Renal cortical epithelial cell (primary cell): ENCODE measurements around the gene SLC35E1. TPM values are rescaled to one million over a fixed set of nuclear protein-coding genes. Genes with fewer than 3 reads are reported as not detected.
"Not testable (repeated sequence)": the region's sequence is repeated elsewhere in the genome, so short reads cannot be mapped to it uniquely, and the experiment has no call there.

Experiments used
- DNase-seq: peaks from one replicate; pipeline ENCODE4 v3.0.0-alpha.2; 2011; ENCODE audit warnings: low read depth
- total RNA-seq: library from RNA; depleted of rRNA; stranded (reverse); fragments of >200 nt; gene quantifications from 2 replicates; pipeline ENCODE4 v1.2.3, GENCODE V29; 2014

Gene SLC35E1
- total RNA-seq, 1 donor from 2014 or later: 58.0 TPM

DNA sequence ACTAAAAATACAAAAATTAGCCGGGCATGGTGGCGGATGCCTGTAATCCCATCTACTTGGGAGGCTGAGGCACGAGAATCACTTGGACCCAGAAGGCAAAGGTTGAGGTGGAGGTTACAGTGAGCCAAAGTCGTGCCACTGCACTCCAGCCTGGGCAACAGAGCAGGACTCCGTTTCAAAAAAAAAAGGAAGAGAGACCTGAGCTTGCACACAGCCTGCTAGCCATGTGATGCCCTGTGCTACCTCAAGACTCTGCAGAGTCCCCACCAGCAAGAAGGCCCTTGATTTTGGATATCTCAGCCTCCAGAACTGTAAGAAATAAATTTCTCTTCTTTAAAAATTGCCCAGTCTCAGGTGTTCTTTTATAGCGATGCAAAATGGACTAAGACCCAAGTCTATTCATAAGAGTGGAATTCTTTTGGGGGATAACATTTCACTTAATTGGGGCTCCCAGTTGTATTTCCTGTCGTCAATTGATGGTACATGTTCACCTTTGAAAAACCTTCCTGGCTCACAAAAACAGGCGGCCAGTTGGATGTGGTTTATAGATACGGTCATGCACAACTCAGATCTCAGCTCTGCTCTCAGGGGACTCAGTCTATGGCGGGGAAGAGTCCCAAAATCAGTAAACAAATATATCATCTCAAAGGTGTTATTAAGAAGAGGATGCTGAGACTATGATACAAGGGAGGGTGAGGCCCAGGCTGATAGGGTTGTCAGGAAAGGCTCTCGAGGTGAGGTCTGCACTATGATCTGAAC lies 27.6 kb downstream of the SLC35E1 start:
- DNase-seq: no peak

DNA sequence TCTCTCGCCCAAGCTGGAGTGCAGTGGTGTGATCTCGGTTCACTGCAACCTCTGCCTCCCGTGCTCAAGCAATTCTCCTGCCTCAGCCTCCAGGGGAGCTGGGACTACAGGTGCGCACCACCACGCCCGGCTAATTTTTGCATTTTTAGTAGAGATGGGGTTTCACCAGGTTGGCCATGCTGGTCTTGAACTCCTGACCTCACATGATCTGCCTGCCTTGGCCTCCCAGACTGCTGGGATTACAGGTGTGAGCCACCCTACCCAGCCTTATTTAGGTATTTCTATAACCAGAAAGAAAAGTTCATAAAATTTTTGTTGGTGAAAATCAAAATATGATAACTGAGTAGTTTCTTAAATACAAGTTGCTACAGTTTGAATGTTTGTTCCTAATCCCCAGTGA lies 28.5 kb downstream of the SLC35E1 start:
- DNase-seq: not testable (repeated sequence)

DNA sequence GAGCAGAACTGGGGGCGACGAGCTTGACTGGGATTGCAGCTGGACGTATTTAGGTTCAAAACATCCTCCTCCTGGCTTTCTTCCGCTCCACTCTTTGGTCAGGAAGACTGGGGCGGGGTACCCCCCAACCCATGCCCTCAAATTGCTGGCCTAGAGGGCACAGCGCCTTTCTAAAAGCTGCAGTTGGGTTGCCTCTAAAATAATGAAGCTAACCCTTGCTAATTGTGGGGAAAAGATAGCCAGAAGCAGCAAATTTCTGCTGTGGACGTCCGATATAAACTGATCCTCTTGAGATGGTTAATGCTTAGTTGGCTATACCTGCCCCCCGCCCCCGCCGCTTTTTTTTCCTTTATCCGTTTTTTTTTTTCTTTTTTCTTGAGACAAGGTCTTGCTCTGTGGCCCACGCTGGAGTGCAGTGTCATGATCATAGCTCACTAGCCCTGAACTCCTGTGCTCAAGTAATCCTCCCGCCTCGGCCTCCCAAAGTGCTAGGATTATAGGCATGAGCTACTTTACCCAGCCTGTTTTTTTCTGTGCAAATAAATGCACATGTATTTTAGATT lies 29.2 kb downstream of the SLC35E1 start:
- no peak for DNase-seq

DNA sequence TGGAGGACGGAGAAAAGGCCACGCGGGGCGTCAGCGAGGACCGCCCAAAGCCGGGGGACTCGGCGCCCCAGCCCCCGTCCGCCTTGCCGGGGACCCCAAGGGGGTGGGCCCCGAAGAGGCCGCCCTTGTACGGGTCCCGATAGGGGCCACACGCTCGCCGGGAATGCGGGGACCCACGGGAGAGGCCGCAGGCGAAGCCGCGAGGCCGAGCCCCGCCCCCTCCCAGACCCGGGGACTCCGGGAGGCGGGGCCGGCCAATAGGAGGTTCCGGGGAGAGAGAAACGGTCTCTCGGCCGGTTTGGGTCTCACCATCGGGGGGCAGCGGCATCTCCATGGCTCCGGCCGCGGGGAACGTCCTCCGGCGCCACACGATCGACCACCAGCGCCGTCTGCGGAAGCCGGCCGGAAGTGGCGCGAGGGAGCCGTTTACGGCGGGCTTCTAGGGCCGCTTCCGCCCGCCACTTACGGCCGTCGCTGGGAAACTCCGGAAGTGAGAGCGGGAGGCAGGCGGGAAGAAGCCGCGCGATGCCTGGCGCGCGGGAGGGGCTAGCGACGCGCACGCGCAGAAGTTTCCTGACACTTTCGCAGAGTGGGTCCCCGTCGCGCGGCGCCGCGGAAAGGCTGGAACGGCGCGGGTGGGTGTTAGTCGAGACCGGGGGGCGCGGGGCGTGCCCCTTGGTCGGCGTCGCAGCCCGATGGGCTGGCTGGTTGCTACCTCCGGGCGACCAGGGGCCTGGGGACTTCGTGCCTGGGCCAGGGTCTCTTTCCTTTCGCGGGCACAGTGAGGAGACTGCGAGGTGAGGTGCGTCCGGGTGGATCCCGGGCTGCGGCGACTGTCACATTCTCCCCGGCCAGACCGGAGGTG lies 29.9 kb downstream of the SLC35E1 start, which contains the start of gene CHERP:
CHERP (minus strand) TSS at position 393 of the 865 bp plus-strand sequence; CDS start at position 334, 59 bp downstream.
- peak; percentile 78 for DNase-seq

DNA sequence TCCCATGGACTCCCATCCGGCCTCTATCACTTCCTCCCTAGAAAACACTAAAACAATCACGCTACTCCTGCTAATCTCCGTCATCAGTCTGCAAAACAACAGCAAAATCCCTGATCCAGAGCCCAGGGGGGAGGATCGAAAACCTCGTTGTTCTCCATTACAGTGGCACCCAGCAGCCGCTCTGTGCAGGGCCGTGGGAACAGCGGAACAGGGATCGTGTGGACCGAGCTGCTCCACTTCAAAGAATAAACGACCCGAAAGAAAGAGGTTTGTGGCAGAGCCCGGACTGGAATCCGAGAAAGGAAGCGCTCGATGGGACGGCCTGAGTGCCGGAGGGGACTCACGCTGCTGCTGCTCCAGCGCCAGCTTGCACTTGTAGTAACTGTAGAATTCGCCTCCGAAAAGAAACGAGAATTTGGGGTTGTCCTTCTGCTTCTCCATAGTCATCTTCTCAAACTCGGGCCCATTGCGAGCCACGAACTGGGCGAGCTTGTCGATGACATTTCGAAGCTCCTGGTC lies 30.6 kb downstream of the SLC35E1 start:
- DNase-seq: no peak

DNA sequence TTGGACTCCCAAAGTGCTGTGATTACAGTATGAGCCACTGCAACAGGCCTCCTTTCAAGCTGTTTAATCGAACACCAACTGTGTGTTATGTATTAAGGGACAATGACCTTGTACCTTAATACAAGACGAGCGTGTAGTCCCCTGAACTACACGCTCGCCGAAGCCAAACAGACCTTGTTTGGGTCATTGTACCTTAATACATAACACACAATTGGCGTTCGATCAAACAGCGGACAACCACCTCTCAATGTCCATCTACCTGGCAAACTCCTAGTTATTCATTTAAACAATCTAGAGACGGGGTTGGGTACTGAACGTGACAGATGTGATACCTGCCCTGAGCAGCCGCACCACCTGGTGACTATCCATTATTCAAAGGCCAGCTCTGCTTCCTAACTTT lies 31.3 kb downstream of the SLC35E1 start:
- no peak for DNase-seq

DNA sequence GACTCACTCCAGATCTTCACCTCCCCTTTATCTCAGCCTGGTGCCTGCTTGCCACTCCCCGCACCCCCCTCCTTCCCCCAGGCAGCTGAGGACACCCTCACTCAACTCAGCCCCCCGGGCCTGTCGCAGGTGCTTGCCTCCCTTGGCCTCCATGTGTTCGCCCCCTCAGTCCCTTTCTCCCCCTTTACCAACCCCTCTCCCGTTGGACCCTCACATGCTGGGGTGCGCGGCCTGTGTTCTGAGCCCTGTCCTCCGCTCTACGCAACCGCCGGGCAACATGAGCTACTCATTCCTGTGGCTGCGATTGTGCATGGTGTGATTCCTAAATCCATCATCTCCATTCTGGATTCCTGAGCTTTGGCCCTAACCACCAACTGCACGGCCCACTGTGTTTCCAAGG lies 35.1 kb downstream of the SLC35E1 start:
- DNase-seq: no peak

DNA sequence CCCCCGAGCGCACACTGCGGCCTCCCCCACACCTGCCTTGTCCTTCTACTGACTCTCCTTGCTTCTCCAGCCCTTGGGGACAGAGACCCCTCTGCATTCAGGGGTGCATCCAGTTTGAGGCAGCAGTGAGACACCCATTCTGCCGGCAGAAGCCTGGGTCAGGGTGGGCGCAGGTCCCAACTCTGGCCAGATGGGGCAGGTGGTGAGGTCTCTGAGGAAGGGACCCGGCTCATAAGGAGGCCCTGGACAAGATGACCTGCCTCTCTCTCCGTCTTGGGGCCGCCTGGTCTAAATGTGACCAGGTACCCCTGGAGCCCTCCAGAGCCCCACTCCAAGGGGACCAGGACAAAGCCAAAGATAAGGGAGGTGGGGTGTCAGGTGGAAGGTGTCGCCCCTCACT lies 36.1 kb downstream of the SLC35E1 start:
- no peak for DNase-seq

DNA sequence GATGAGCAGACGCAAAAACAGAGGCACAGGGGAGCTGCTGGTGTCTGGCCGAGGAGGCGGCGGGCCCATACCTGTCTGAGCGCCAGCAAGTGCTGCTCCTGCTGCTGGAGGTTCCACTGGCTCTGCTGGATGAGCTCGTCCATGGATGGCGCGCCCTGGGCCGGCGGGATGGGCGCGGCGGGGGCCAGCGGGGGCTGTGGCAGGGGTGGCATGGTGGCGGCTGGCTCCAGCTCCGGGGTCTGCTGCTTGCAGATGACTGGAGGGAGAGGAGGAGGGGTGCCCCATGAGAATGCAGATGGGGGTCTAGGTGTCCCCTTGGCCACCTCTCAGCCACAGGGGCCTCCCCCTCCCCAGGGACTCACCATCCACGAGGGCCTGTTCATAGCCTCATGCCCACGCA lies 36.8 kb downstream of the SLC35E1 start:
- DNase-seq: no peak

DNA sequence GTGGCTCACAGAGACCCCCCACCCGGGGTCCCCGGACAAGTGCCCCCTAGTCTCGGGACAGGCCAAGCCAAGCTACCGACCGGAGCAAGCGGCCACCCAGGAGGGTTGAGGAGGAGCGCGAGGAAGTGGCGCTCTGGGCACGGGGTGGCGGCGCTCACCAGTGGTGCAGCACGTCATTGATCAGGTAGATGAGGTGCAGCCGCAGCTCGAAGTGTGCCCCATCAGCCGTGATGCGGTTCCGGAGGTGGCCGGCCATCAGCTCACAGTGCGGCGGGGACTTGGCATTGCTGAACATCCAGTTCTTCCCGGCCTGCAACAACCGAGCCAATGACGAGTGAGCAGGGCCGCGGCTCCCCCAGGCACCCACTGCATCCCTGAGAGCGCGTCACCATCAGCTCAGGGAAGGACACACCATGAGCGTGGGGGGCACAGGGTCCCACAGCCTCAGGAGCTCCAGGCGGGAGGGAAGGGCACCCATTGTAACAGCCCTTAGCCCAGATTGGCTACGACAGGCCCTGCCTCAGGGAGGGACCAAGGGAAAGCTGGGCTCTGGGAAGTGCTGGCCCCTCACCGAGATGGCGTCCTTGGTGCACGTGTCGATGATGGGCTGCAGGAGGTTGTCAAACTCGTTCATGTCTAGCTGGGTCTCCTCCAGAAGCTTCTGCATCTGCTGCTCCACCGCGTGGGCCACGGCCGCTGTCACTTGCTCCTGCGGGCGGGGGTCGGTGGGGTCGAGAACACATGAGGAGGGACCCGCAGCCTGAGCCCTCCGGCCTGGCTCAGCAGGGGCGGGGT lies 39.6 kb downstream of the SLC35E1 start:
- no peak for DNase-seq

DNA sequence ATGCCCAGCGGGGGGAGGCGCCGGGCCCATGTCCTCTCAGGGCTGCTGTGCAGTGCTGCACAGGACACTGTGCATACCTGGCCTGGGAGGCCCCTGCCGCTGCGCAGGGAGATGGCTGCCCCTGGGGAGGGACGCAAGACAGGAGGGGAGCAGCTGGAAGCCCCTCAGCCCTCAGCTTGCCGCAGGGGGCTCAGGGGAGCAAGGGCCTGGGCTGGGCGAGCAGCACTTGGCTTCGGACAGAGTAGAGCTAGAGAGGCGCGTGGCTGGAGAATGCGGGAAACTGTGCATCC lies 40.9 kb downstream of the SLC35E1 start:
- DNase-seq: no peak

DNA sequence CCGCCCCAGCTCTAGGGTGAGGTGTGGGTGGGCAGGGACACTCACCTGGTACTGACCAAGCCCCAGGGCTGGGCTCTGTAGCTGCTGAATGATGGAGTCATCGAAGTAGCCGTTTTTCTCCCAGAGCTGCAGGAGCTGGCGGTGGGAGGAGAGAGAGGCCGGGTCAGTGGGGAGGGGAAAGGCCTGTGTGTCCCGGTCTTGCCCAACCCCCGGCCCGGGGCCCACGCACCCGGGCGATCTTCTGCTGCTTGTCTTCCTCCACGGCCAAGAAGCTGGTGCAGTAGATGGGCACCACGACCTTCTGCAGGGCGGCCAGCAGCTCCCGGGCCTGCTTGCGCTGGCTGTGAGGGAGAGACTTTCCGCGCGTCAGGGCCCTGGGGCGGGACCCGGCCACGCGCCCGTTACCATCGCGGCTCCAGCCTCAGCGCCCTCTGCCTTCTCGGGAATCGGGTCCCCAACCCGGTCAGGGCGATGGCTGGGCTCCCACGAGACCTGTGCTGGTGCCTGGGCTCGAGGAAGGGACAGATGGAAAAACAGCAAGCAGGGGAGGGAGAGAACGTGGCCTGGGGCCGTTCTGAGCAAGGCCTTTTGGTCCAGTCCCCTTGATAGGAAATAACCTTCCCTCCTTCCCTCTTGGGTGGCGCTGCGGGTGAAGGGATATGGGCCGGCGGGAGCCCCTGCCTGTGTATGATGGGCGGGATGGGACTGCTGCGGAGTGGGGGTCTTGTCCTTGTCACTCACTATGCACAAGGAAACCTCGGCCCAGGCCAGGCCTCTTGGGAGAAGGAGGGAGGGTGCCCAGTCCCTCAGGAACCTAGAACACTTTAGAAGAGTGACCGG lies 41.5 kb downstream of the SLC35E1 start:
- DNase-seq: no peak

DNA sequence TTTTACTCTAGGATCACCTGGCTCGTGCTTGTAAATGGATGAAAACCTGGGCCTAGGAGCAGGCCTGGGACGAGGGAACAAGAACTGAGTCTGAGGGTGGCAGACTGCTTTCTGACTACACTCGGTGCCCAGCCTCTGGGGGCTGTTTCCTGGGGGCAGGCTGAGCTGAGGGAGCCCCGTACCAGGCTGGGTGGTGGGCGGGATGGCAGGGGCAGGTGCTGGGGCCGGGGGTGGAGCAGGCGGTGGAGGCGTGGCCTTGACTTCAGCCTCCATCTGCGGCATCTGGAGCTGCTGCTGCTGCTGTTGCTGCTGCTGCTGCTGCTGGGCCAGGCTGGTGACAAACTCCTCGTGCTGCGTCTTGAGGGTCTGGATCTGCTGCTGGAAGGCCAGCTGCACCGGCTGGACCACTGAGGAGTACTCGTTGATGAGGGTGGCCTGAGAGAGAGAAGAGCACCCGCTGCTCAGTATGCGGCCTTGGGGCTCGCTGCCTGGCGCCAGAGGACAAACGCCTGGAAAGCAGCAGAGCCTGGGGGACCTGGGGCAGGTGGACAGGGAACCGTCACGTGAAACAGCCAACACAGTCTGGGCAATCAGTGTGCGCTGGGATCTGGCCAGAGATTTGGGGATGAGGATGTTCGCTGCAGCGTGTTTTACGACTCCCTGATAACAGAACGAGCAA lies 42.6 kb downstream of the SLC35E1 start:
- no peak for DNase-seq

DNA sequence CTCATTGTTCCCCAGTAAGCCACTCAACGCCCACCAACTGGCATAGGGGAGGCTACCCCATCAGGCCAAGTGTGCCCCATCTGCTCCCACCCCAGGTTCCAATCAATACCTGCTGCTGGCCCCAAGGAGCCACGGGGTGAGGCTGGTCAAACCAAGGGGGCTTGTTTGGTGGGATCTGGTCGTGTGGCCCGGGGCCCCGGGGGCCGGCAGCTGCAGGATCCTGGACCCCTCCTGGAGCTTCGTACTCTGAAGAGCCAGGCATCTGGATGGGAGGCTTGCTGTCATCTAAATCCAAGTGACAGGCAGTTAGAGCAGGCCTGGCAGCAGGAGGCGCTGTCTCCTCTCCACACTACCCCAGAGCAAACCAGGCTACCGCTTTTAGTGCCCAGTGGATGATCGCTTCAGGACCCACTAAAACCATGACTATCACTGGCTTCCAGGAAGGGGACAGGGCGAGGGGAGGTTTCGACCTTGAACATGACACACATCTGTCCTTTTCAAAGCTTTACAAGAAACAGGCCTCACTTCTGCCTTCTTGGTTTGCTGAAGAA lies 44.2 kb downstream of the SLC35E1 start:
- DNase-seq: no peak

DNA sequence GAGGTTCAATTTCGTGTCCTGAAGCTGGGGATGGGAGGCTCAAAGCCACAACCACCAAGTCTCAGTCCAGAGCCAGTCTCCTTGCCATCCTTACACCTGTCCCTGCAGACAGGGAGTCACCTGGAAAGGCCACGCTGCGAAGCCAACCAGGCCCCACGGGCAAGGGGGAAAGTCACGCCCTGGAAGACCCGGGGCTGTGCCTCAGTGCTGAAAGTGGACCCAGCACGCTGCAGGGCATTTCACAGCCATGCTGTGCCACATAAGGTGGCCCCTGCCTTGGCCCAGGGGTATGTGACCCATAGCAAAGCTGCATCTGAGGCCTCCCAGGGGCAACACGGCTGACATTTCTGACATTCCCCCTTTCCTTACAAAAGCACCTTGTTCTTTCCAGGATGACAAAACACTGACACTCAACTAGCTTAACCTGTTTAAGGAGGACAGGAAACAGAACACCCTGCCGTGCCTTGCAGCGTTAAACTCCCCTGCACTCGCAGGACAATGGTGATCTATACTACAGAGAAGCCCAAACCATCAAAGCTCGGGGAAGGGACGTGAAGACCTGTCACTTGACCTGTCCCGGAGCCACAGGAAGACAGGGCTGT lies 44.8 kb downstream of the SLC35E1 start:
- DNase-seq: no peak

DNA sequence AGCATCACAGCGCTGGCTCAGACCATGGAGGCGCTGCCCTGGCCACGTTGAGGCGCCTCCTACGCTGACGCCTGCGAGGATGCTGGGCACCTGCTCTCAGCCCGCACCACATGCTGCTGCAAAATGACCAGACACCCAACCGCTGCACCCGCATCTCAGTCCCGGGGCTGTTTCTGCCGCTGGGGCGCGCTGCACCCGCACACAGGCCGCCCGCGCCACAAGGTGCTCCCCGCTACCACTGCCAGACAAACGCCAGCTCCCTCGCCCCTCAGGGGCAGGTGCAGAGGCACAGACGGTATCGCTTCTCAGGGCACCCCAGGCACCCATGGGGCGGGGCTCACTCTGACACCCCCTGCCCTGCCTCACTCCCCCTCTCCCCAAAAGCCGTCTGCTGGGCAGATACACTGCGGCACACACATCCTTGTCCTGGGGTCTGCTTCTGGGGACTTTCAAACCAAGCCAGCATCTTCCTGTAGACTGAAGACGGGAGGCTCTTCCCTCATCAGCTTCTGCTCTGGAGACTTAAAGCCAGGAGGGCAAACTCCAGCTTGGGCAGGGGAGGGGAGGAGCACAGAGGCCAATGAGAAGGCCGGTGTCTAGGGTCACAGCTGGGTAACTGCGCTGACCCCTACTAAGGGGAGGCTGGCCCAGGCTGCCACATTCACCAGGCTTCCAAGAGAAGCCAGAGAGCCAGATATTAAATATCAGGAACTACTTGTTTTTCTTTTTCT lies 46.3 kb downstream of the SLC35E1 start:
- no peak for DNase-seq

DNA sequence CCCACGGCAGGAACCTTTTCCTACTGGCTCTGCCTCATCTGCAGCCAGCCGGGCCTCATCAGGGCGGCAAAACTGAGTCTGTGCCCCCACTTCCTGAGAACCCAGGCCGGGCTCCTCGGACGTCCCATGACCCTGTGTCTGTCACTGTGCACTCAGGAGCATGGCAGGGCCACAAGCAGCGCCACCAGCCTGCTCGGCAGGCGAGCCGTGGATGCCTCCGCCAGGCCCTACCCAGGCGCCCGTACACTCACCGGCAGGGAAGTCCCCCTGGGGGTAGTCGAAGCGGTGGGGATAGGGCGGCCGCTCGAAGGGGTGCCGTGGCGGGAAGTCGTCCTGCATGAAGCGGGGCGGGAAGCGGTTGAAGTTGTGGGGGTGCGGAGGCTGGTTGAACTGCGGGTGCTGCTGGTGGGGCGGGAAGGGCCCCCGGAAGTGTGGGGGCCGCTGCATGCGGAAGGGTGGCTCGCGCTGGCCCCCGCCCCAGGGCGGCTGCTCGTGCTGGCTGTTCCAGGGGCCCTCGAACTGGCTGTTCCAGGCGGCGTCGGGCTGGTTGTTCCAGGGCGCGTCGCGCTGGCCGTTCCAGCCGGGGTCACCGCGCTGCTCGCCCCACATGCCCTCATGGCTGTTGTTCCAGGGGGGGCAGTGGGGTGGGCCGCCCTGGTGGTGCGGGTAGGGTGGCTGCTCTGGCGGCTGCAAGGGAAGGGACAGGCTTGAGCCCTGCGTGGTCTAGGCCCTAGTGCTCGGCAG lies 47.1 kb downstream of the SLC35E1 start:
- no peak for DNase-seq
